GM18508 (cell line): Measurements from ENCODE around the gene TMEM170A.

ENCODE experiments used
- ATAC-seq: cut with Tn5 transposase; IDR thresholded peaks from one replicate; pipeline ENCODE4 v1.9.1; 2021; ENCODE audit warnings: moderate number of reproducible peaks; ENCODE audit not compliant: insufficient read depth, unreplicated experiment

TMEM170A gene

DNA sequence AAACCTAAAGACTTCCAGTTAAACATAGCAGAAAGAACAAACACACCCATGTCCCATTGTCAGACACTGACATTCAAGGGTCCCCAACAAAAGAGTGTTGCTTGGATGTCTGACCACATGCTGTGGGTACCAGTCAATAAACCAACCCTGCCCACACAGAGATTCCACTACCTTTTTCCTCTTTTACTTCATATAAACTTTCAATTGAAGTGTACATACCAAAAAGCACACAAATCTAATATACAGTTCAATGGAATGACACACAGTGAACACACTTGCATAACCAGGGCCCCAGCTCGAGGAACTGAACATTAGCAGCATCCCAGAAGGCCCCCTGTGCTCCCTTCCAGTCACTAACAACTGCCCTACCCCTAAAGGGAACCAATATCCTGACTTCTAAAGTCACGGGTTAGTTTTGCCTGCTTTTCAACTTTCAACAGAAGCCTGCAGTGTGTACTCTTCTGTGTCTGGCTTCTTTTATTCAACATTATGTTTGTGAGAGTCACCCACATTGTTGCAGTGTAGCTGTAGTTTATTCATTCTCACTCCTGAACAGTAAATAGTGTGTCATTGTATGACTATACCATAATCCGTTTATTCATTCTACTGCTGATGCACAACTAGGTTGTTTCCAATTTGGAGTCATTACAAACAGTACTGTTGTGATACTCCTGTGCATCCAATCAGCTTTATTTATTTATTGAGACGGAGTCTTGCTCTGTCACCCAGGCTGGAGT is 49.2 kb downstream of the TMEM170A start:
- ATAC-seq = no peak

DNA sequence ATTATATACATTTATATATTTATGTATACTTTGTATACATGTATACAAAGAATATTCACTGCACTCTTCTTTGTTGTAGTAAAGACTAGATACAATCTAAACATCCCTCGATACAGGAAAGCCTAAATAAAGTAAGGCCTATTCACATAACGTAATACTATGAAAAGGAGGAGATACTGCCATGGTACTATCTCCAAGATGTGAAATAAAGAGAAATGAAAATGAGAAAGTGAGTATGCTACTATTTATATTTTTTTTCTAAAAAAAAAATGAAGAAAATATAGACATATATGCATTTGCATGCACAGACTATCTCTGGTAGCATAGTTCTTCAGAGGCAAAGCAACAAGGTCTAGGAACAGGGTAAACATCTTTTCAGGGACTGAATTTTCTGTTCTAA is 50.5 kb downstream of the TMEM170A start:
- ATAC-seq = no peak

DNA sequence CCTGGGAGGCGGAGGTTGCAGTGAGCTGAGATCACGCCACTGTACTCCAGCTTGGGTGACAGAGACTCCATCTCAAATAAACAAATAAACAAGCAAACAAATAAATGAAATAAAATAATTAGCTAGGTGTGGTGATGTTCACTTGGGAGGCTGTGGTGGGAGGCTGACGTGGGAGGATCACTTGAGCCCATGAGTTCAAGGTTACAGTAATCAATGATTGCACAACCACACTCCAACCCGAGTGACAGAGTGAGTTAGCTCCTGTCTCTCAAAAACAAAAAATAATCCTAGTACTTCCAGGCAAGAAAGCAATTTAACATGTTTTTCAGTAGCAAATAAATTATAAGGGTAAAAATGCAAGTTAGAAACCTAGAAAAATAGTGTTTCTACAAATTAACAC is 57.5 kb downstream of the TMEM170A start:
- ATAC-seq = no peak

DNA sequence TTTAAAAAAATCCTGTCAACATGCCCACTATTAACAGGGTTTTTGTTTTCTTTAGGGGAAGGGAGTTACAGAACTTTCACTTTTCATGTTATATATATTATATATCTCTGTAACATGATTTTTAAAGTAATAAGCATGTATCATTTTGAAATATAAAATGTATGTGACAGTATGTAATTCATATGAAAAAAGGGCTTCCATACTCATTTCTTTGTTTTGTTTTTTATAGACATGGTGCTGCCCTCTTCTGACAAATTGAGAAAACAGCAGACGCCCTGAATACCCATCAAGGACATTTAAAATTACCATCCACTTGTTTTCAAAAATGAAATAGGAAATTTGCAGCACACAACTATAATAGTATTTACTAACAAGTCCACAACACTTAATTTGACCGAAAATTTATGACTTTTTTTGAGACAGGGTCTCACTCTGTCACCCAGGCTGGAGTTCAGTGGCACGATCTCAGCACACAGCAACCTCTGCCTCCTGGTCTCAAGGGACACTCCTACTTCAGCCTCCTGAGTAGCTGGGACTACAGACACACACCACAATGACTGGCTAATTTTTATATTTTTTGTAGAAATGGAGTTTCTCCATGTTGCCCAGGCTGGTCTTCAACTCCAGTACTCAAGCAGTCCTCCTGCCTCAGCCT is 61.5 kb downstream of the TMEM170A start:
- no peak for ATAC-seq

DNA sequence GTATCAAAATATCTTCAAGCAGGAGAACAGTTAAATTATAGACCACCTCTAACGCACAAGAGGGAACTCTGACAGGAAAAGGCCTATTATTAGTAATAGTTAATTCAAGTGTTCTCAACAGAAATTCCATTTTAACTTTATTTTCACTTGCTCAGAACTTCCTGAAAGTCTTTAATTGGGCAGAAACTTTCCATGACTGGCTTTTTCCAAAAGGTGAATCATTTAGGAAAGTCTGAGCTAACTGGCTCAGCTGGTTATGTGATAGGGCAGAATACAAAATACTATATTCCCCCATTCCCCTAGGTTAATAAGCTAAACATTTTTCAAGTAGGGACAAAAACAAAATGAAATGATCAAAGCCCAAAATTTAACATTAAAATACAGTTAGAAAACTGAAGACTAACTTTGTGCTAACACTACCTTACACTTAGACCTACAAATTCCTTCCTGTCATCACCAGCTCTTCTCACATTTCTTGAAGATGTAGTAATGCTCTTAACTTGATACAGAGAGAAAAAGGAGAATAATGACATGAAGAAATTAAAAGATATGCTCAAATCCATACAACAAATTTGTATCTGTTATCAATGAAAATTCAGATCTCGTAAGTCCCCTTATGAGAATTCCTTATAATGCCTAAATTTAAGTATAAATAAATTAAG is 62.2 kb downstream of the TMEM170A start:
- no peak for ATAC-seq

DNA sequence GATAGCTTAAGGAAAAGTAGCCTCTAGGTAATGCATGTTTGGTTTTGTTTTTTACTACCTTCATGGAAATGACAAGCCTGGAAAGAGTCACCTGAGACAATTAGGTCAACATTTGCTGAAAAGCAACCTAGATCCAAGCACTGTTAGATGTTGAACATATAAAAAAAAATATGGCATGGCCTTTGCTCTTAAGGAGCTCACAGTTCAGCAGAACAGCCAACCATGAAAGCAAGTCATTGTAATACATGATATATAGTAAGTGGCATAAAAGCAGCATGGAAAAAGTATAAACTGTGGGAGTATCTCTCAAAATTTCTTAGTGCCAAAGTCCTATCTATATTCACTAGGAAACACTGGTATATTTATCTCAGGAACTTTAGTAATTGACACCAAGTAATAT is 62.8 kb downstream of the TMEM170A start:
- no peak for ATAC-seq

DNA sequence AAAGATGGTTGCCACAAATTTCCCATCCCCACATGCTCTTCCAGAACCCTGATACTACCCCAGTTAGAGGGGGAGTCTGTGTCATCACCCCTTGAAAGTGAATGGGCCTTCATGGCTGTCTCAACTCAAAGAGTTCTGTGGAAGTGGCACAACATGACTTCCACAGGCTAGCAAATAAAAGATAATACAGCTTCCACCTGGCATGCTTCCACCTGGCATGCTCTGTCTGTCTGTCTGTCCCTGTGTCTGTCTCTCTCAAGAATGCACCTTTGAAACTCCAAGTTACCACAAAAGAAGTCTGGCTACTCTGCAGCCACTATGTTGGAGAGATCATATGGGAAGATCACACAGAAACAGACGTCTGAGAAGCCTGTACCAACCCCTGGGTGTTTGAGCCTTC is 66.2 kb downstream of the TMEM170A start:
- ATAC-seq = no peak

DNA sequence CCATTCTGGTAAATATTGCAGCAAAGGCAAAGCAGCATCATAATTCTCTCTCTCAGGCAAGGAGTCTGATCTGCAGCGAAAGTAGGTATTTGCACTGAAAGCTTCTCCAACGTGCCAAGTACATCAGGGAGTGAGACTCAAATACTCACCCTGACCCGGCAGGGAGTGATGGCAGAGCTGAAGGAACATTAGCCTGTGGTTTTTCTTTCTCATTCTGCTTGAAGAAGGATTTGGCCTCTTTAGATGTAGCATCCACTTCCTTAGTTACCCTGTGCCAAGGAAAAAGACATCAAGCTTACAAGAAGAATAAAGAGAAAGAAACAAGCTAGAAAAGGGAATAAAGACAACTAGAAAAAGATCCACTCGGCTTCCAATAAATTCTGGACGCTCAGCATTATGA is 69.5 kb downstream of the TMEM170A start:
- no peak for ATAC-seq
